Psoas muscle (tissue), 8 donors: ENCODE data around the gene PJA2. TPM values are rescaled to one million over a fixed set of nuclear protein-coding genes. Genes with fewer than 3 reads are reported as not detected.
"Not testable (repeated sequence)": the region's sequence is repeated elsewhere in the genome, so short reads cannot be mapped to it uniquely, and the experiment has no call there.

Experiments
- ATAC-seq, 4 donors: fragments of 200-7000 bp; cut with Tn5 transposase; one replicate each; pipeline ENCODE4 v1.9.1; 2020; ENCODE audit warnings: moderate library complexity in 3 of 4, mild to moderate bottlenecking in 2 of 4
- DNase-seq, 2 donors: peaks; one replicate each; pipeline ENCODE4 v3.0.0-alpha.2; 2020
- H3K27ac ChIP-seq: fragments of 200-600 bp; one replicate; pipeline ENCODE4 v1.8.0; 2022
- H3K27me3 ChIP-seq, 3 donors: fragments of 200-600 bp in 1 of 3; one replicate each; pipeline versions ENCODE4 v1.6.1 to v1.8.0; 2013 to 2022; ENCODE audit warnings: low read length in 2 of 3, mild to moderate bottlenecking in 2 of 3, moderate library complexity in 1 of 3; ENCODE audit not compliant: insufficient read depth in 3 of 3
- H3K36me3 ChIP-seq, 2 donors: fragments of 200-600 bp in 1 of 2; one replicate each; pipeline versions ENCODE4 v1.6.1 to v1.8.0; 2013 to 2022; ENCODE audit warnings: low read depth in 1 of 2, mild to moderate bottlenecking in 1 of 2, moderate library complexity in 1 of 2; ENCODE audit not compliant: insufficient read depth in 1 of 2
- H3K4me1 ChIP-seq: fragments of 200-600 bp; one replicate; pipeline ENCODE4 v1.8.0; 2022
- H3K4me3 ChIP-seq: fragments of 200-600 bp; one replicate; pipeline ENCODE4 v1.8.0; 2022; ENCODE audit warnings: mild to moderate bottlenecking
- H3K9me3 ChIP-seq: fragments of 200-600 bp; one replicate; pipeline ENCODE4 v1.8.0; 2022
- WGBS, 3 donors: extraction: QIAGEN DNeasy Blood & Tissue Kit; methylation state at CpG; one replicate each; pipeline versions ENCODE4 v1.1.6 to v1.1.7; 2013; 5-methylcytosine and 5-hydroxymethylcytosine counted together
- intact Hi-C, 2 donors: fragments of 100-400 bp; cut with DNase I; formaldehyde crosslinking; loops; one replicate each; pipeline versions ENCODE4 v1.11.0 to v1.14.2; 2022
- polyA plus RNA-seq, 3 donors: library from polyadenylated mRNA; stranded (reverse); fragments of 200-250 nt; gene quantifications; one replicate each; pipeline ENCODE4 v1.2.3, GENCODE V29; 2013
- total RNA-seq, 4 donors: library from RNA; stranded (reverse); fragmentation: NEBNext Ultra II Directional in 2 of 4; extraction: Animal tissue kit (Norgen Biotek cat#: 25700) in 2 of 4; gene quantifications; one replicate each; pipeline versions ENCODE4 v1.2.1 to v1.2.4, GENCODE V29; 2021 to 2023
- TF ChIP-seq, protein P1 (sequence below): fragments of 200-600 bp; IDR thresholded peaks from one replicate; pipeline ENCODE4 v1.8.0; 2022; ENCODE audit warnings: antibody characterized with exemption
- donor health status: healthy with polysubstance abuse.
- donor health status: DM: no; HTN: no; CAD: no; lungs with moderate emphysema.
- donor health status: Bipolar disorder and iron deficiency.
- donor health status: healthy.
- donor health status: DM: yes; HTN: yes; CAD: no.
- donor health status: DM: no; HTN: no; CAD: no.
- donor health status: DM: no; HTN: no; CAD: no.
- donor health status: DM: yes; HTN: yes; CAD: no.

PJA2 gene
- total and polyA plus RNA-seq, 7 donors: 20.9 to 66.9 (median 39.3) TPM

DNA sequence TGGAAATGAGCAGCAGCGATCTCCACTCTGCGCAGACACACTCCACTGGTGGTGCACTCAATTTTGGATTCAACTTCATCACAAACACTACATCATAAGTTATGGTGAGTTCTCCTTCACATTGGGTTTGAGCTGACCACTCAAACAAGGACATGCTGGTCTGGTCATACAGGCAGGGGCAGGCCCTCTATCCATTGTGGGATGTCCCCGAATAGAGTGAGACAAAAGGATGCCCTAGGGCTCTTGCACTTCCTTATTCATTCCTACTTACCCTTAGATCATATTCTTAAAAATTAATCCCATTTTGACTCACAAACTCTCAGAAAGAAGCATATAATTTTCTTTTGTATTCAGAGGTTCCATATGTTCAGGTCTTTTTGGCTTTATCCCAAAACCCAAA is 16.3 kb upstream of the PJA2 start:
- H3K4me1 ChIP-seq: no peaks in the 10 kb centered on the region
- no peak overlapping the region for H3K4me3 ChIP-seq
- ATAC-seq (no peak), DNase-seq (no peak)
- TF ChIP-seq, protein P1, sequence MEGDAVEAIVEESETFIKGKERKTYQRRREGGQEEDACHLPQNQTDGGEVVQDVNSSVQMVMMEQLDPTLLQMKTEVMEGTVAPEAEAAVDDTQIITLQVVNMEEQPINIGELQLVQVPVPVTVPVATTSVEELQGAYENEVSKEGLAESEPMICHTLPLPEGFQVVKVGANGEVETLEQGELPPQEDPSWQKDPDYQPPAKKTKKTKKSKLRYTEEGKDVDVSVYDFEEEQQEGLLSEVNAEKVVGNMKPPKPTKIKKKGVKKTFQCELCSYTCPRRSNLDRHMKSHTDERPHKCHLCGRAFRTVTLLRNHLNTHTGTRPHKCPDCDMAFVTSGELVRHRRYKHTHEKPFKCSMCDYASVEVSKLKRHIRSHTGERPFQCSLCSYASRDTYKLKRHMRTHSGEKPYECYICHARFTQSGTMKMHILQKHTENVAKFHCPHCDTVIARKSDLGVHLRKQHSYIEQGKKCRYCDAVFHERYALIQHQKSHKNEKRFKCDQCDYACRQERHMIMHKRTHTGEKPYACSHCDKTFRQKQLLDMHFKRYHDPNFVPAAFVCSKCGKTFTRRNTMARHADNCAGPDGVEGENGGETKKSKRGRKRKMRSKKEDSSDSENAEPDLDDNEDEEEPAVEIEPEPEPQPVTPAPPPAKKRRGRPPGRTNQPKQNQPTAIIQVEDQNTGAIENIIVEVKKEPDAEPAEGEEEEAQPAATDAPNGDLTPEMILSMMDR: no peak
- intact Hi-C loops: no loop called here
- 97 to 99% (median 98%) methylated on average over 3 of the region's 3 CpGs for WGBS, 3 donors
- H3K36me3 ChIP-seq: no peaks in the 10 kb centered on the region
- H3K9me3 ChIP-seq: no peaks in the 10 kb centered on the region
- H3K27ac ChIP-seq: no peak overlapping the region
- H3K27me3 ChIP-seq: no peaks in the 10 kb centered on the region

DNA sequence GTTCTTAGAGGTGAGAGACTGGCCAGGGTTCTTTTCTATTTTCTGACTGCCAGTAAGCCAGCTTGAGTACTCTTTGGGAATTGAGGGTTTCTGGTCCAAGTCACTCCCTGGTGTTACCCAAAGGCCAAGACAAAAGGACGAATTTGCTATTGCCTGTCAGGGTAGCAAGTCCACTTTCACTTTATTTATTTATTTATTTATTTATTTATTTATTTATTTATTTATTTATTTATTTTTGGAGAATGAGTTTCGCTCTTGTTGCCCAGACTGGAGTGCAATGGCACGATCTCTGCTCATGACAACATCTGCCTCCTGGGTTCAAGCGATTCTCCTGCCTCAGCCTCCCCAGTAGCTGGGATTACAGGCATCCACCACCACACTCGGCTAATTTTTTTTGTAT is 15.7 kb upstream of the PJA2 start:
- ATAC-seq, H3K27me3 ChIP-seq, H3K4me1 ChIP-seq, DNase-seq, H3K4me3 ChIP-seq, H3K27ac ChIP-seq, intact Hi-C loops, H3K36me3 ChIP-seq, H3K9me3 ChIP-seq: not testable (repeated sequence)
- WGBS, 3 donors: 95 to 97% (median 97%) methylated on average over 5 of the region's 5 CpGs

DNA sequence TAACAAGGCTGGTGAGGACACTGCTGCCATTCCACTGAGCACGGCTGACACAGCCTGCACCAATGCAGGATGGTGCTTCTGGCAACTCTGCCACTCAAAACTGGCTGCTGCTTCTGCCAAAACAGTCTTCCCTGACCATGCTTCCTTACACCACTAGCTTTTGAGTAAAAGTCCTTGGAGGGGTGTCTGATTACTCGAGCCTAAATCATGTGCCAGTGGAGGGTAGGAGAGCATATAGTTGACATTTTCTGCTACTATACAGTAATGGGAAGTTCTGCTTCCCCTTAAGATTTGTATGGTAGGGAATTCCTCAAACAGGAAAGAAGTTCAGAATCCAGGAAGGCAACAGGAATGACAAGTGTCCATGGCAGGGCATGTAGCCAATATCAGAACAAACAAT is 12.2 kb upstream of the PJA2 start:
- Histone ChIP-seq H3K27ac (no peak overlapping the region), H3K4me1 (no peaks in the 10 kb centered on the region), H3K36me3 (no peaks in the 10 kb centered on the region), H3K4me3 (no peak overlapping the region), H3K27me3 (no peaks in the 10 kb centered on the region), H3K9me3 (no peaks in the 10 kb centered on the region)
- ATAC-seq: no peak
- intact Hi-C loops: no loop called here
- no peak for DNase-seq
- 26 to 30% (median 27%) methylated on average over 2 of the region's 2 CpGs for WGBS, 3 donors
- TF ChIP-seq, protein P1: no peak

DNA sequence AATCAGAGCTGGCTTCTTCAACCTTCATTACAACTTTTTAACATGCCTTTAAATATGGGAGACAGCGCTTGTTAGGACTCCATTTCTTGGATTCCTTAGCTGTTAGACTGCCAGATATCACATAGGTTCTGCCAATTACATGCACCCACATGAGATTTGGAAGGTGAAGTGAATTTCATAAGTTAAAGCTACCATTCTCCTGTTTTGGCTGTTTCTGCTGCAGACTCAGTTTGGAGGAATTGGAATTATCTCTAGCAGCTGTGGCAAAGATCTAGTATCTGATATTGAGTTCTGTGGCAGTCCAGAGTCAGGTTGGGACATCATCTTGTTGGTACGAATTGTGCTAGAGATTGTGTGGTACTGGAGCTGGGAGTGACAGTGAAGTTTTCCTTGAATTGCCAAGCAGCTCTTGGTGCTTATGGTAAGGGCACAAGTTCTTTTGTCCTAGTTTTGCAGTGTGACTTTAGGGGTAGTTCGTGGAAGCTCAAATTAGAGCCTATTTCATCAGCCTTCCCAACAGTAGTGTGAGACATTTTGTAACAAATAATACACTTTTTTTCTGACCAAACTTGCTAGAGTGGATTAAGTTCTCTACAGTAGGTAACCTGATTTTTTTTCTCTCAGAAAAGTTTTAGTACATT is 9.1 kb upstream of the PJA2 start:
- H3K27ac ChIP-seq: no peak overlapping the region
- H3K9me3 ChIP-seq: no peaks in the 10 kb centered on the region
- TF ChIP-seq, protein P1: no peak
- no peaks in the 10 kb centered on the region for H3K4me1 ChIP-seq
- intact Hi-C loops: loop anchor here in 1 of 2 donors (5.0 kb wide), 1 partner anchor 48 kb away; no protein-coding TSS in a partner anchor
- ATAC-seq (no peak), DNase-seq (no peak)
- H3K27me3 ChIP-seq: no peaks in the 10 kb centered on the region
- H3K36me3 ChIP-seq: no peaks in the 10 kb centered on the region
- WGBS, 3 donors: 66 to 88% (median 69%) methylated on average over 3 of the region's 3 CpGs
- H3K4me3 ChIP-seq: no peak overlapping the region

DNA sequence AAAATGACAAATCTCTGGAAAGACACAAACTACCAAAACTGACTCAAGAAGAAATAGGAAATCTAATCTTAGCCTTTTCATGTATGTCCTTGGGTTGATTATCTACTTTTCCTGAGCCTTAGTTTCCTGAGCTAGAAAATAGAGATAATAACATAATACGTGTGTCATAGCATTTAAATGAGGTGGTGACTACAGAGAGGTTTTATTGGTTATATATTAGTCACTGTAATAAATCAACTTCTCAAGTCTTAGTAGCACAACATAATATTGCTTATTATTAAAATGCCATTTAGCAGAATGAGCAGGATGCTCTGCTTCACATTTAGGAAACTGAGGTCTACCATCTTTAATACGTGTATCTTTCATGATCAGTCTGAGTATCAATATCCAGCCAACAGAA is 7.1 kb upstream of the PJA2 start:
- ATAC-seq (no peak), DNase-seq (no peak)
- Histone ChIP-seq H3K36me3 (no peaks in the 10 kb centered on the region), H3K9me3 (no peaks in the 10 kb centered on the region), H3K27ac (no peak overlapping the region), H3K4me3 (no peak overlapping the region), H3K4me1 (peaks cover under 1% of the 10 kb centered on the region), H3K27me3 (no peaks in the 10 kb centered on the region)
- TF ChIP-seq, protein P1: no peak
- WGBS, 3 donors: 88 to 90% (median 88%) methylated on average over 2 of the region's 2 CpGs
- intact Hi-C loops: loop anchor here in 1 of 2 donors (5.0 kb wide), 1 partner anchor 50 kb away; no protein-coding TSS in a partner anchor

DNA sequence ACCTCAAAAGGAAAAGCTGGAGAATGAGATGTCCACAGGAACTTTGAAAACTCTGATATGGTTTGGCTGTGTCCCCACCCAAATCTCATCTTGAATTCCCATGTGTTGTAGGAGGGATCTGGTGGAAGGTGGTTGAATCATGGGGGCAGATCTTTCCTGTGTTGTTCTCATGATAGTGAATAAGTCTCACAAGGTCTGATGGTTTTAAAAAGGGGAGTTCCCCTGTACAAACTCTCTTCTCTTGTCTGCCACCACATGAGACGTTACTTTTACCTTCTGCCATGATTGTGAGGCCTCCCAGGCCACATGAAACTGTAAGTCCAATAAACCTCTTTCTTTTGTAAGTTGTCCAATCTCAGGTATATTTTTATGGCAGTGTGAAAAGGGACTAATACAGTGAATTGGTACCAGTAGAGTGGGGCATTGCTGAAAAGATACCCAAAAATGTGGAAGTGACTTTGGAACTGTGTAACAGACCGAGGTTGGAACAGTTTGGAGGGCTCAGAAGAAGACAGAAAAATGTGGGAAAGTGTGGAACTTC is 4.2 kb upstream of the PJA2 start:
- H3K27me3 ChIP-seq, DNase-seq, H3K27ac ChIP-seq, H3K4me3 ChIP-seq, H3K4me1 ChIP-seq, ATAC-seq, H3K36me3 ChIP-seq, H3K9me3 ChIP-seq: not testable (repeated sequence)
- WGBS, 3 donors: 94 to 98% (median 95%) methylated on average over 2 of the region's 2 CpGs
- intact Hi-C loops: loop anchor here in 1 of 2 donors (5.0 kb wide), 1 partner anchor 687 kb away; no protein-coding TSS in a partner anchor
